Bronchial epithelial cell (primary cell): Measurements from ENCODE around the gene PRRT2. TPM values are rescaled to one million over a fixed set of nuclear protein-coding genes. Genes with fewer than 3 reads are reported as not detected.

Experiments
- DNase-seq: peaks from one replicate; pipeline ENCODE4 v3.0.0-alpha.2; 2010; ENCODE audit warnings: low read depth
- FAIRE-seq: peaks from 2 replicates; lab custom pipeline; 2011; peaks lifted over from hg19 to GRCh38; lab: Jason Lieb, UNC
- H3K27me3 ChIP-seq: 2 replicates; pipeline ENCODE4 v1.5.1; 2011; ENCODE audit warnings: low read length; ENCODE audit not compliant: control insufficient read depth, insufficient read depth
- H3K36me3 ChIP-seq: 2 replicates; pipeline ENCODE4 v1.5.1; 2011; ENCODE audit warnings: low read length; ENCODE audit not compliant: control insufficient read depth, insufficient read depth
- H3K4me3 ChIP-seq: 2 replicates; pipeline ENCODE4 v1.5.1; 2011; ENCODE audit warnings: mild to moderate bottlenecking, low read depth, low read length, control low read depth
- CTCF ChIP-seq: IDR thresholded peaks from 2 replicates; pipeline ENCODE4 v1.5.1; 2011; ENCODE audit warnings: mild to moderate bottlenecking, moderate library complexity, low read length, control low read depth, inconsistent platforms; ENCODE audit not compliant: insufficient read depth, severe bottlenecking
- total RNA-seq: library from RNA; depleted of rRNA; stranded (reverse); fragments of >200 nt; gene quantifications from 2 replicates; pipeline ENCODE4 v1.2.1, GENCODE V29; 2014

Gene PRRT2
- total RNA-seq, 1 donor from 2014 or later: not detected

DNA sequence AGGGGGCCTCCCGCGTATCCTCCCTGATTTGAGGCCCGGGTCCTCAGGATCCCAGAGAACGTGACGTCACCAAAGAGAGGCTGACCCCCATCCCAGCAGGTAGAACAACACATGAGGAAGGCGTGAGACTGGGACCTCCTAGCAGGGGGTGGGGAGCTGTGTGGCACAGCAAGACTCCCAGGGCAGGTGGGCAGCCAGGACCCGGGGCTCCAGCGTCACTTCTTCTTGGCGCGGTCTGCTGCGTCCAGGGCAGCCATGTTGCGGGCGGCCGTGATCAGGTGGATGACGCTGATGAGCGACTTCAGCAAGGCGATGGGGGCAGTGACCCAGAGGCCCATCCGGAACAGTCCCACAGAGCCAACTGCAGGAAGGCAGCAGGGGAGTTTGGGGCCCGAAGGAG lies 47.0 kb downstream of the PRRT2 start:
- Histone ChIP-seq H3K4me3 (no peak overlapping the region), H3K36me3 (peaks cover 12% of the 10 kb centered on the region), H3K27me3 (no peaks in the 10 kb centered on the region)
- no peak for TF ChIP-seq CTCF
- FAIRE-seq (no peak), DNase-seq (no peak)

DNA sequence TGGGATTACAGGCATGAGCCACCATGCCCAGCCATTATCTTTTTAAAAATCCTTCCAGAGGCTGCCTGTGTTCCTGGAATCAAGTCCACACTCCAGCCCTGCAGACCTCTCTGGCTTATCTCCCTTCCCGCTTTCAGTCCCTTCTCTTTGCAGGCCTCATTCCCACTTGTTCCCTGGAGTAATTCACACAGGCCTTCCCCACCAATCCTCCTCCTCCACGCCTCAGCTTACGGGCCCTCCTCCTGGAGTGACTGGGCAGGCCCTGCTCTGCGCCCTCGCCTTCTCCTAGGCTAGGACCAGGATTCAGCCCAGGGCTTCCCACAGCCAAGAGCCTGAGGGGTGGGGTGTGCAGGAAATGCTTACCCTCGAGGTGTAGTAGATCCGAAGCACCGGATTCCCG lies 48.2 kb downstream of the PRRT2 start:
- no peak overlapping the region for H3K4me3 ChIP-seq
- H3K36me3 ChIP-seq: peaks cover 12% of the 10 kb centered on the region
- no peak for DNase-seq
- H3K27me3 ChIP-seq: no peaks in the 10 kb centered on the region
- no peak for FAIRE-seq
- TF ChIP-seq CTCF: no peak

- DNase-seq (no peak), FAIRE-seq (no peak)
- TF ChIP-seq CTCF: peak; percentile 21
- peaks cover 12% of the 10 kb centered on the region for H3K36me3 ChIP-seq
- H3K27me3 ChIP-seq: no peaks in the 10 kb centered on the region
- peak overlapping the region; percentile 89 for H3K4me3 ChIP-seq
Observed at GRCh38 chr16:29862383-29862883, 50.4 kb downstream of the PRRT2 start.

GRCh38 chr16:29862884-29863668 lies 51.1 kb downstream of the PRRT2 start, which contains the start of gene CDIPT:
CDIPT (minus strand) TSS chr16:29863226; CDS start chr16:29862857, 369 bp downstream.
- Histone ChIP-seq H3K27me3 (no peaks in the 10 kb centered on the region), H3K36me3 (peaks cover 12% of the 10 kb centered on the region), H3K4me3 (peak within 1 kb of the TSS; percentile 89)
- DNase-seq: peak; percentile 91
- peak; percentile 68 for TF ChIP-seq CTCF
- FAIRE-seq: no peak

- Histone ChIP-seq H3K4me3 (no peak overlapping the region), H3K27me3 (no peaks in the 10 kb centered on the region), H3K36me3 (peaks cover 12% of the 10 kb centered on the region)
- FAIRE-seq (no peak), DNase-seq (no peak)
- no peak for TF ChIP-seq CTCF
Observed at GRCh38 chr16:29863669-29863984, 51.6 kb downstream of the PRRT2 start.

GRCh38 chr16:29864205-29864604 lies 52.2 kb downstream of the PRRT2 start:
- DNase-seq: no peak
- Histone ChIP-seq H3K4me3 (no peak overlapping the region), H3K36me3 (peaks cover 8% of the 10 kb centered on the region), H3K27me3 (no peaks in the 10 kb centered on the region)
- no peak for TF ChIP-seq CTCF
- FAIRE-seq: no peak
